ENCODE measurements around the gene FANCM. TPM values are rescaled to one million over a fixed set of nuclear protein-coding genes. Genes with fewer than 3 reads are reported as not detected.
"Not testable (repeated sequence)": the region's sequence is repeated elsewhere in the genome, so short reads cannot be mapped to it uniquely, and the experiment has no call there.

Gene FANCM
- total RNA-seq, 1 experiment from 2014 or later: 11.7 TPM

DNA sequence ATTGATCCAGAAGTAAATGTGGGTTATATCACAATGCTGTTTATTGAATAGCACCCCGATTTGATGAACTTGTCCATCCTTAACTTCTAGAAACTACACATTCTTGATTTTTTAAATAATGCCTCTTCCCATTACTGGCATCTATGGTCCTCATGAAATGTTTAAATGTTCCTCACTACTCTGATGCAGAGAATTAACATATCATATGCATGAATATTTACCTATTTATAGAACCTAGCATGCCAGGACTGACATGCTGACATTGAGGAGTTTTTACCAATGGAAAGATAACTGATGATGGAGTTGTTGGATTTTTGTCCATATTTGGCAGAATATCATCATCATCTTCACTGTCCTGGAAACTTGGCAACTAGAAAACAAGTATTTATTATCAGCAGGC, 74.4 kb downstream of the FANCM start:
- Histone ChIP-seq H3K27ac (ENCODE audit: low read length) (no peak overlapping the region), H3K9me3 (ENCODE audit: low read length) (no peaks in the 10 kb centered on the region), H3K27me3 (ENCODE audit: low read length) (no peaks in the 10 kb centered on the region), H3K9ac (ENCODE audit: low read length) (no peak overlapping the region), H3K9me2 (replicated peaks; ENCODE audit: low read length) (no peaks in the 10 kb centered on the region), H3K36me3 (ENCODE audit: low read depth, low read length) (peaks cover 45% of the 10 kb centered on the region), H2AFZ (ENCODE audit: low read length) (no peak overlapping the region), H3K4me2 (ENCODE audit: low read length) (no peak overlapping the region), H4K20me1 (ENCODE audit: low read length) (no peaks in the 10 kb centered on the region), H3K4me1 (ENCODE audit: insufficient read depth, low read length) (no peaks in the 10 kb centered on the region), H3K4me3 (ENCODE audit: low read length) (no peak overlapping the region), H3F3A (ENCODE audit: low read length, unreplicated experiment) (no peaks in the 10 kb centered on the region), H3K79me2 (ENCODE audit: low read length) (no peaks in the 10 kb centered on the region)
- ATAC-seq (no peak), DNase-seq (no peak)
- TF ChIP-seq, protein P1, sequence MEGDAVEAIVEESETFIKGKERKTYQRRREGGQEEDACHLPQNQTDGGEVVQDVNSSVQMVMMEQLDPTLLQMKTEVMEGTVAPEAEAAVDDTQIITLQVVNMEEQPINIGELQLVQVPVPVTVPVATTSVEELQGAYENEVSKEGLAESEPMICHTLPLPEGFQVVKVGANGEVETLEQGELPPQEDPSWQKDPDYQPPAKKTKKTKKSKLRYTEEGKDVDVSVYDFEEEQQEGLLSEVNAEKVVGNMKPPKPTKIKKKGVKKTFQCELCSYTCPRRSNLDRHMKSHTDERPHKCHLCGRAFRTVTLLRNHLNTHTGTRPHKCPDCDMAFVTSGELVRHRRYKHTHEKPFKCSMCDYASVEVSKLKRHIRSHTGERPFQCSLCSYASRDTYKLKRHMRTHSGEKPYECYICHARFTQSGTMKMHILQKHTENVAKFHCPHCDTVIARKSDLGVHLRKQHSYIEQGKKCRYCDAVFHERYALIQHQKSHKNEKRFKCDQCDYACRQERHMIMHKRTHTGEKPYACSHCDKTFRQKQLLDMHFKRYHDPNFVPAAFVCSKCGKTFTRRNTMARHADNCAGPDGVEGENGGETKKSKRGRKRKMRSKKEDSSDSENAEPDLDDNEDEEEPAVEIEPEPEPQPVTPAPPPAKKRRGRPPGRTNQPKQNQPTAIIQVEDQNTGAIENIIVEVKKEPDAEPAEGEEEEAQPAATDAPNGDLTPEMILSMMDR (conservative IDR thresholded peaks at IDR 0.05; ENCODE audit: low read depth, low read length): no peak
- TF ChIP-seq EZH2phosphoT487 (IDR thresholded peaks at IDR 0.05; ENCODE audit: borderline replicate concordance, low read length) (no peak), EZH2 (IDR thresholded peaks at IDR 0.05; ENCODE audit: low read length, unreplicated experiment) (no peak)
- intact Hi-C loops (cut with micrococcal nuclease): no loop called here
- BruUV-seq (replicated peaks): no TSS peak
- POLR2A ChIA-PET (ENCODE audit: unreplicated experiment): no interaction called here
- CTCF ChIA-PET: no interaction called here

DNA sequence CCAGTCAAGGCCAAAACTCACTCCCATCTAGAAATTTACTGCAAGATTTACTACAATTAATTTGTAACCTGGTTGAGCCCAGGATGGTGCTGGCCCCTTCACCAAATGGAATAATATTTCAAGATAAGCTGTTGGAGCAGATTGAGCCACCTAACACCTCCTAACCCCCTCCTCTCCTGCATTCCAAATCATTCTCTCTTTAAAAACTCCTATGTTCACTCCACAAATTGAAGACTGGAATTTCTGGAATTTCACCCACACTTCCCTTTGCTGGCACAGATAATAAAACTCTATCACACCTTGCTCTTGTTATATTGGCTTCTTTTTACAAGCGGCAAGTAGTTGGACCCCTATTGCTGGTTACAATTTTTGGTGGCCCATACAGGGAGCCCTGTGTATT, 75.6 kb downstream of the FANCM start:
- Histone ChIP-seq H3K4me3 (ENCODE audit: low read length) (no peak overlapping the region), H3F3A (ENCODE audit: low read length, unreplicated experiment) (no peaks in the 10 kb centered on the region), H4K20me1 (ENCODE audit: low read length) (no peaks in the 10 kb centered on the region), H3K36me3 (ENCODE audit: low read depth, low read length) (peaks cover 44% of the 10 kb centered on the region), H3K9me2 (replicated peaks; ENCODE audit: low read length) (no peaks in the 10 kb centered on the region), H3K79me2 (ENCODE audit: low read length) (no peaks in the 10 kb centered on the region), H3K27ac (ENCODE audit: low read length) (no peak overlapping the region), H3K27me3 (ENCODE audit: low read length) (no peaks in the 10 kb centered on the region), H3K4me1 (ENCODE audit: insufficient read depth, low read length) (no peaks in the 10 kb centered on the region), H2AFZ (ENCODE audit: low read length) (no peak overlapping the region), H3K9me3 (ENCODE audit: low read length) (no peaks in the 10 kb centered on the region), H3K9ac (ENCODE audit: low read length) (no peak overlapping the region), H3K4me2 (ENCODE audit: low read length) (no peak overlapping the region)
- intact Hi-C loops (cut with micrococcal nuclease): no loop called here
- ChIA-PET POLR2A (ENCODE audit: unreplicated experiment) (no interaction called here), CTCF (no interaction called here)
- TF ChIP-seq, protein P1 (conservative IDR thresholded peaks at IDR 0.05; ENCODE audit: low read depth, low read length): no peak
- TF ChIP-seq EZH2phosphoT487 (IDR thresholded peaks at IDR 0.05; ENCODE audit: borderline replicate concordance, low read length): no peak
- no peak for TF ChIP-seq EZH2 (IDR thresholded peaks at IDR 0.05; ENCODE audit: low read length, unreplicated experiment)
- DNase-seq (no peak), ATAC-seq (no peak)
- no TSS peak for BruUV-seq (replicated peaks)

DNA sequence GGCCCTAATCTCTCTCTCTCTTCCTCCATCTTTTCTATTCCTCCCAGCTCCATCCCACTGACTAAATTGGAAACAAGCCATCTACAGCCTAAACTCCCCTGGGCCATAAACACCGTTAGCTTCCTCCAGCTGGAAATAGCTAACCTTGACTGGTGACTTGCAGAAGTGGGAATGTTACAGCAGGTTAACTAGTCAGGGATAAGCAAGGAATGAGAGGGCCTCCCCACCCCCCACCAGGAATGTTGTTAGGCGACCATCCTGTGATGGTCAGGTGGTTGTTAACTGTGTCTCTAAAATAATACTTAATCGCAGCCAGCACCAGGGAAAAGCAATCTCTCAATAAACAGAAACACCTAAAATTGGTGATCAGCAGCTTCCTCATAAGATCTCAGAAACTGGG, 76.5 kb downstream of the FANCM start:
- intact Hi-C loops (cut with micrococcal nuclease): no loop called here
- peaks cover 46% of the 10 kb centered on the region for H3K36me3 ChIP-seq (ENCODE audit: low read depth, low read length)

DNA sequence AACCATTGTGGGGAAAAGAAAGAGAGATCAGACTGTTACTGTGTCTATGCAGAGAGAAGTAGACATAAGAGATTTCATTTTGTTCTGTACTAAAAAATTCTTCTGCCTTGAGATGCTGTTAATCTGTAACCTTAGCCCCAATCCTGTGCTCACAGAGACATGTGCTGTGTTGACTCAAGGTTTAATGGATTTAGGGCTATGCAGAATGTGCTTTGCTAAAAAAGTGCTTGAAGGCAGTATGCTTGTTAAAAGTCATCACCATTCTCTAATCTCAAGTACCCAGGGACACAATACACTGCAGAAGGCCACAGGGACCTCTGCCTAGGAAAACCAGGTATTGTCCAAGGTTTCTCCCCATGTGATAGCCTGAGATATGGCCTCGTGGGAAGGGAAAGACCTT, 78.0 kb downstream of the FANCM start:
- H4K20me1 ChIP-seq (ENCODE audit: low read length); H3K9ac ChIP-seq (ENCODE audit: low read length); CTCF ChIA-PET; BruUV-seq (replicated peaks); H3F3A ChIP-seq (ENCODE audit: low read length, unreplicated experiment); intact Hi-C loops (cut with micrococcal nuclease); POLR2A ChIA-PET (ENCODE audit: unreplicated experiment); H3K79me2 ChIP-seq (ENCODE audit: low read length); H3K4me1 ChIP-seq (ENCODE audit: insufficient read depth, low read length); ATAC-seq; DNase-seq; H3K27ac ChIP-seq (ENCODE audit: low read length); H3K4me2 ChIP-seq (ENCODE audit: low read length); H3K9me3 ChIP-seq (ENCODE audit: low read length); H3K4me3 ChIP-seq (ENCODE audit: low read length); H2AFZ ChIP-seq (ENCODE audit: low read length); H3K9me2 ChIP-seq (replicated peaks; ENCODE audit: low read length); H3K27me3 ChIP-seq (ENCODE audit: low read length): not testable (repeated sequence)
- H3K36me3 ChIP-seq (ENCODE audit: low read depth, low read length): peaks cover 43% of the 10 kb centered on the region

More for the DNA sequence above, 76.5 kb downstream of the FANCM start:
- H3F3A ChIP-seq (ENCODE audit: low read length, unreplicated experiment): no peaks in the 10 kb centered on the region
- H2AFZ ChIP-seq (ENCODE audit: low read length): no peak overlapping the region
- POLR2A ChIA-PET (ENCODE audit: unreplicated experiment): no interaction called here
- no TSS peak for BruUV-seq (replicated peaks)
- no peaks in the 10 kb centered on the region for H3K4me1 ChIP-seq (ENCODE audit: insufficient read depth, low read length)
- H3K4me2 ChIP-seq (ENCODE audit: low read length): no peak overlapping the region
- H3K4me3 ChIP-seq (ENCODE audit: low read length): no peak overlapping the region
- no peaks in the 10 kb centered on the region for H3K27me3 ChIP-seq (ENCODE audit: low read length)
- TF ChIP-seq EZH2 (IDR thresholded peaks at IDR 0.05; ENCODE audit: low read length, unreplicated experiment) (no peak), EZH2phosphoT487 (IDR thresholded peaks at IDR 0.05; ENCODE audit: borderline replicate concordance, low read length) (no peak)
- TF ChIP-seq, protein P1 (conservative IDR thresholded peaks at IDR 0.05; ENCODE audit: low read depth, low read length): no peak
- H4K20me1 ChIP-seq (ENCODE audit: low read length): no peaks in the 10 kb centered on the region
- H3K9me2 ChIP-seq (replicated peaks; ENCODE audit: low read length): no peaks in the 10 kb centered on the region
- no peak overlapping the region for H3K9ac ChIP-seq (ENCODE audit: low read length)
- no peaks in the 10 kb centered on the region for H3K79me2 ChIP-seq (ENCODE audit: low read length)
- H3K9me3 ChIP-seq (ENCODE audit: low read length): no peaks in the 10 kb centered on the region
- ATAC-seq (no peak), DNase-seq (no peak)
- no peak overlapping the region for H3K27ac ChIP-seq (ENCODE audit: low read length)
- CTCF ChIA-PET: no interaction called here

DNA sequence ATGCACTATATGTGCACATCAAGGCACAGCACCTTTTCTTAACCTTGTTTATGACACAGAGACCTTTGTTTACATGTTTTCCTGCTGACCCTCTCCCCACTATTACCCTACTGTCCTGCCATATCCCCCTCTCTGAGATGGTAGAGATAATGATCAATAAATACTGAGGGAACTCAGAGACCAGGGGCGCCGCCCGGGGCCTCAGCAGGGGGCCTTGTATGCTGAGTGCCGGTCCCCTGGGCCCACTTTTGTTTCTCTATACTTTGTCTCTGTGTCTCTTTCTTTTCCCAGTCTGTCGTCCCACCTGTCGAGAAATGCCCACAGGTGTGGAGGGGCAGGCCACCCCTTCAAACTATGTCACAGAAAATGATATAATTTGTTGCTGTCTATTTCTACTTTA, 78.6 kb downstream of the FANCM start:
- H3F3A ChIP-seq (ENCODE audit: low read length, unreplicated experiment); H3K27me3 ChIP-seq (ENCODE audit: low read length); H3K9me2 ChIP-seq (replicated peaks; ENCODE audit: low read length); ATAC-seq; CTCF ChIA-PET; H4K20me1 ChIP-seq (ENCODE audit: low read length); H3K4me2 ChIP-seq (ENCODE audit: low read length); H3K9me3 ChIP-seq (ENCODE audit: low read length); intact Hi-C loops (cut with micrococcal nuclease); BruUV-seq (replicated peaks); DNase-seq; H3K79me2 ChIP-seq (ENCODE audit: low read length); H3K27ac ChIP-seq (ENCODE audit: low read length); H3K9ac ChIP-seq (ENCODE audit: low read length); H3K4me1 ChIP-seq (ENCODE audit: insufficient read depth, low read length); POLR2A ChIA-PET (ENCODE audit: unreplicated experiment); H2AFZ ChIP-seq (ENCODE audit: low read length); H3K4me3 ChIP-seq (ENCODE audit: low read length): not testable (repeated sequence)
- H3K36me3 ChIP-seq (ENCODE audit: low read depth, low read length): peaks cover 43% of the 10 kb centered on the region
